ENCODE results near the gene CPNE4.

The CPNE4 gene

GRCh38 chr3:131849616-131850015, 185.2 kb downstream of the CPNE4 start:
- Histone ChIP-seq H3K4me1 (ENCODE audit: insufficient read depth, low read length) (no peaks in the 10 kb centered on the region), H3K9ac (ENCODE audit: low read depth, low read length) (no peak overlapping the region), H3K9me3 (ENCODE audit: control insufficient read depth, insufficient read depth, low read length) (no peaks in the 10 kb centered on the region), H3K36me3 (ENCODE audit: insufficient read depth, low read length) (no peaks in the 10 kb centered on the region)

GRCh38 chr3:131847966-131848510, 186.8 kb downstream of the CPNE4 start:
- Histone ChIP-seq H3K9ac (ENCODE audit: low read depth, low read length) (no peak overlapping the region), H3K9me3 (ENCODE audit: control insufficient read depth, insufficient read depth, low read length) (no peaks in the 10 kb centered on the region), H3K4me1 (ENCODE audit: insufficient read depth, low read length) (no peaks in the 10 kb centered on the region), H3K36me3 (ENCODE audit: insufficient read depth, low read length) (no peaks in the 10 kb centered on the region)

GRCh38 chr3:131846296-131846924, 188.4 kb downstream of the CPNE4 start:
- no peaks in the 10 kb centered on the region for H3K9me3 ChIP-seq (ENCODE audit: control insufficient read depth, insufficient read depth, low read length)
- H3K36me3 ChIP-seq (ENCODE audit: insufficient read depth, low read length), result no peaks in the 10 kb centered on the region
- H3K9ac ChIP-seq (ENCODE audit: low read depth, low read length), result no peak overlapping the region
- H3K4me1 ChIP-seq (ENCODE audit: insufficient read depth, low read length), result no peaks in the 10 kb centered on the region

- Histone ChIP-seq H3K9ac (ENCODE audit: low read depth, low read length) (no peak overlapping the region), H3K4me1 (ENCODE audit: insufficient read depth, low read length) (no peaks in the 10 kb centered on the region), H3K36me3 (ENCODE audit: insufficient read depth, low read length) (no peaks in the 10 kb centered on the region), H3K9me3 (ENCODE audit: control insufficient read depth, insufficient read depth, low read length) (no peaks in the 10 kb centered on the region)
Measured at GRCh38 chr3:131843174-131843573, 191.6 kb downstream of the CPNE4 start.

GRCh38 chr3:131840156-131840797, 194.5 kb downstream of the CPNE4 start:
- Histone ChIP-seq H3K4me1 (ENCODE audit: insufficient read depth, low read length) (no peaks in the 10 kb centered on the region), H3K9me3 (ENCODE audit: control insufficient read depth, insufficient read depth, low read length) (no peaks in the 10 kb centered on the region), H3K9ac (ENCODE audit: low read depth, low read length) (no peak overlapping the region), H3K36me3 (ENCODE audit: insufficient read depth, low read length) (no peaks in the 10 kb centered on the region)

- Histone ChIP-seq H3K4me1 (ENCODE audit: insufficient read depth, low read length) (no peaks in the 10 kb centered on the region), H3K9ac (ENCODE audit: low read depth, low read length) (no peak overlapping the region), H3K36me3 (ENCODE audit: insufficient read depth, low read length) (no peaks in the 10 kb centered on the region), H3K9me3 (ENCODE audit: control insufficient read depth, insufficient read depth, low read length) (no peaks in the 10 kb centered on the region)
Measured at GRCh38 chr3:131835906-131836305, 198.9 kb downstream of the CPNE4 start.

GRCh38 chr3:131831608-131832007, 203.2 kb downstream of the CPNE4 start:
- Histone ChIP-seq H3K4me1 (ENCODE audit: insufficient read depth, low read length) (no peaks in the 10 kb centered on the region), H3K9me3 (ENCODE audit: control insufficient read depth, insufficient read depth, low read length) (no peaks in the 10 kb centered on the region; the same call in 1 of the 2 replicates), H3K36me3 (ENCODE audit: insufficient read depth, low read length) (no peaks in the 10 kb centered on the region), H3K9ac (ENCODE audit: low read depth, low read length) (no peak overlapping the region)

- peaks cover 4% of the 10 kb centered on the region; the same call in 1 of the 2 replicates for H3K4me1 ChIP-seq (ENCODE audit: insufficient read depth, low read length)
- H3K36me3 ChIP-seq (ENCODE audit: insufficient read depth, low read length), result no peaks in the 10 kb centered on the region
- H3K9ac ChIP-seq (ENCODE audit: low read depth, low read length), result no peak overlapping the region
- no peaks in the 10 kb centered on the region for H3K9me3 ChIP-seq (ENCODE audit: control insufficient read depth, insufficient read depth, low read length)
Measured at GRCh38 chr3:131821191-131821762, 213.5 kb downstream of the CPNE4 start.

GRCh38 chr3:131819381-131820055, 215.3 kb downstream of the CPNE4 start:
- Histone ChIP-seq H3K9ac (ENCODE audit: low read depth, low read length) (no peak overlapping the region), H3K4me1 (ENCODE audit: insufficient read depth, low read length) (peaks cover 4% of the 10 kb centered on the region; the same call in 1 of the 2 replicates), H3K36me3 (ENCODE audit: insufficient read depth, low read length) (no peaks in the 10 kb centered on the region), H3K9me3 (ENCODE audit: control insufficient read depth, insufficient read depth, low read length) (no peaks in the 10 kb centered on the region)

GRCh38 chr3:131812433-131812832, 222.4 kb downstream of the CPNE4 start:
- Histone ChIP-seq H3K36me3 (ENCODE audit: insufficient read depth, low read length) (no peaks in the 10 kb centered on the region), H3K9ac (ENCODE audit: low read depth, low read length) (no peak overlapping the region), H3K9me3 (ENCODE audit: control insufficient read depth, insufficient read depth, low read length) (no peaks in the 10 kb centered on the region), H3K4me1 (ENCODE audit: insufficient read depth, low read length) (peaks cover 5% of the 10 kb centered on the region)

- H3K9me3 ChIP-seq (ENCODE audit: control insufficient read depth, insufficient read depth, low read length), result no peaks in the 10 kb centered on the region
- H3K36me3 ChIP-seq (ENCODE audit: insufficient read depth, low read length), result no peaks in the 10 kb centered on the region
- no peak overlapping the region for H3K9ac ChIP-seq (ENCODE audit: low read depth, low read length)
- H3K4me1 ChIP-seq (ENCODE audit: insufficient read depth, low read length), result peaks cover 5% of the 10 kb centered on the region
Measured at GRCh38 chr3:131811481-131811880, 223.3 kb downstream of the CPNE4 start.

- H3K36me3 ChIP-seq (ENCODE audit: insufficient read depth, low read length), result no peaks in the 10 kb centered on the region
- no peak overlapping the region for H3K9ac ChIP-seq (ENCODE audit: low read depth, low read length)
- H3K9me3 ChIP-seq (ENCODE audit: control insufficient read depth, insufficient read depth, low read length), result no peaks in the 10 kb centered on the region
- H3K4me1 ChIP-seq (ENCODE audit: insufficient read depth, low read length), result peaks cover 5% of the 10 kb centered on the region; the same call in 1 of the 2 replicates
Measured at GRCh38 chr3:131807822-131808221, 227.0 kb downstream of the CPNE4 start.

- Histone ChIP-seq H3K4me1 (ENCODE audit: insufficient read depth, low read length) (no peaks in the 10 kb centered on the region), H3K9ac (ENCODE audit: low read depth, low read length) (no peak overlapping the region), H3K9me3 (ENCODE audit: control insufficient read depth, insufficient read depth, low read length) (no peaks in the 10 kb centered on the region), H3K36me3 (ENCODE audit: insufficient read depth, low read length) (no peaks in the 10 kb centered on the region)
Measured at GRCh38 chr3:131806736-131807135, 228.1 kb downstream of the CPNE4 start.

- H3K4me1 ChIP-seq (ENCODE audit: insufficient read depth, low read length), result no peaks in the 10 kb centered on the region
- no peaks in the 10 kb centered on the region for H3K9me3 ChIP-seq (ENCODE audit: control insufficient read depth, insufficient read depth, low read length)
- no peaks in the 10 kb centered on the region for H3K36me3 ChIP-seq (ENCODE audit: insufficient read depth, low read length)
Measured at GRCh38 chr3:131804565-131805133, 230.2 kb downstream of the CPNE4 start.

More at GRCh38 chr3:131804565-131805133, 230.2 kb downstream of the CPNE4 start:
- no peak overlapping the region for H3K9ac ChIP-seq (ENCODE audit: low read depth, low read length)
